HG02885 (cell line): ENCODE data around the gene ACAA1.

Experiments
- ATAC-seq: cut with Tn5 transposase; IDR thresholded peaks from one replicate; pipeline ENCODE4 v1.9.1; 2021; ENCODE audit warnings: mild to moderate bottlenecking; ENCODE audit not compliant: unreplicated experiment, poor library complexity

Gene ACAA1

DNA sequence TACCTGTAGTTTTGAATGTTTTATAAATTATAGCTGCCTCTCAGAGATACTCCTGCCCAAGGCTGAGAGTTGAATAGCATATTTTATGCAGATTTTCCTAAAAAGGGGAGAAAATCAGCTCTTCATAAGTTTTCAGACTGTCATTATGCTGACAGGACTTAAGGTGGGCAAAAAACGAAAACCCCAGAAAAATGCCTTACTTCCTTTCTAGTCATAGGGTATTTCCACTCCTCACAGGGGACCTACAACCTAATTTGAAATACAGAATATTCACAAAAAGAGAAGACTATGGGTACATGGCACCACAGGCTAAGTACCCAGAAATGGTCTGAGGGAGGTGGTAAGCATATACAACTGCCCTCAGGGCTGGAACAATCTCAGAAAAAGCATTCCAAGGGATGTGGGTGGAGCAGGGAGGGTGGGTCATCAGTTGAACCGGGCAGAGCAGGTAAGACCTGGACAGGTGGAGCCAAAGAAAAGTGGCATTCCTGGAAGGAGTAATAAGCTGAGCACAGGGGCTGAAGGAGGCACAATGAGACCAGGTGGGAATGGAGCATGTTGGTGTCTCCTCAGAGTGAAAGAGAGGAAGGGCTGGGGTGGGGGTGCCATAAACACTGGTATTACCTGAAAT is 17.8 kb upstream of the ACAA1 start:
- ATAC-seq, result no peak

DNA sequence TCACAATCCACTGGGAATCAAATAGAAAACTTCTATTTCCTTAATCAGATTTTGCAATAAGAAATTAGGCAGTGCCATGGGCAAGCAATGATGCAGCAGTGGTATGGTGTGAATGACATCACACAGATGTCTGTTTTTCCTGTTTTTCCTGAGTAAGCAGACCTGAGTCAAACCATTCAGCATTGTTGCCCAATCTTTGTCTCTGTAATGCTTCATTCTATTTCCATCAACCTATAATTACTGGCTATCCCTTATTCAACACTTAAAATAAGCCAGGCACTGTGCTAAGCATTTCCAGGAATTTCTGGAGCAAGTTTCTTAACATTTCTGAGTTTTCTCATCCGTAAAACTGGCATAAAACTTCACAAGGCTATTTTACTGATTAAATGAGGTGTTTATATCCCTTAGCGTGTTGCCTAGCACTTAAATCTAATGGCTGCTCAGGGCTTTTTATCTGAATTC is 17.1 kb upstream of the ACAA1 start:
- ATAC-seq, result no peak

DNA sequence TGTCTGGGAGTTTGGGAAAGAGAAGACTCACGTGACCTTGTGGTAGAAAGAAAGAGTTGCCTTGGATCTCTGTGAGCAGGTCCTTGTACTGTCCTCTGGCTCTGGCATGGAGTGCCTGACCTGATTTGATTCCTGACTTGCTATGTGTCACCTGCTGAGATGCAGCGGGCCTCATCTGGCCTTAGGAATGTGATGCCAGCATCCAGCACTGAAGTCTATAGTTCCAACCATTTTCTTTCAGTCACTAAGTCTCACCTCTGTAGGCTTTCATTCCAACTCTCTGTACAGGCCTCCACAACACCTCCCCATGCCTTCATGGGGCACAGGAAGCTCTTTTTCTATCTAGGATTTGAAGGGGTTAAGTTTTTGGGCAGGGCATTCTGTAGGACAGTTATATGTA is 16.3 kb upstream of the ACAA1 start:
- no peak for ATAC-seq

DNA sequence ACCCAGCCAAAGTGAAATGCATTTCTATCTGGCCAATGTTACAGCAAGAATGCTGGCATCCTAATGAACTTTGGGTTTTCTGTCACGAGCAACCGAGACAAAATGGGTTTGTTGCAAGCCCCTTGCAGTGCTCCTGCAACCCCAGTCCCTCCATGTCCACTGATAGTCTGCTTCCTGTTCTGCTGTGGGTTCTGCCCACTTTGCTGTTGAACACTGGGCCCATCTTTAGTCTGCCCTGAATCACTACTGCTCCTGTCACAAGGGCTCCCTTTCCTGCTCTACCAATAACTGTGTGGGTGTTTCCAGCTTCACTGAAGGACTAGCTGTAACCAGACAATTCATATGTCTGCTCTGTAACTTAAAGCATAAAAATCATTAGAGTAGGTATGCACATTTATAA is 15.7 kb upstream of the ACAA1 start:
- no peak for ATAC-seq

GRCh38 chr3:38151667-38152265 is 14.8 kb upstream of the ACAA1 start:
- no peak for ATAC-seq

GRCh38 chr3:38150780-38151528 is 14.0 kb upstream of the ACAA1 start:
- ATAC-seq, result no peak

- ATAC-seq, result no peak
These were observed 12.8 kb upstream of the ACAA1 start for GRCh38 chr3:38149708-38150107.

DNA sequence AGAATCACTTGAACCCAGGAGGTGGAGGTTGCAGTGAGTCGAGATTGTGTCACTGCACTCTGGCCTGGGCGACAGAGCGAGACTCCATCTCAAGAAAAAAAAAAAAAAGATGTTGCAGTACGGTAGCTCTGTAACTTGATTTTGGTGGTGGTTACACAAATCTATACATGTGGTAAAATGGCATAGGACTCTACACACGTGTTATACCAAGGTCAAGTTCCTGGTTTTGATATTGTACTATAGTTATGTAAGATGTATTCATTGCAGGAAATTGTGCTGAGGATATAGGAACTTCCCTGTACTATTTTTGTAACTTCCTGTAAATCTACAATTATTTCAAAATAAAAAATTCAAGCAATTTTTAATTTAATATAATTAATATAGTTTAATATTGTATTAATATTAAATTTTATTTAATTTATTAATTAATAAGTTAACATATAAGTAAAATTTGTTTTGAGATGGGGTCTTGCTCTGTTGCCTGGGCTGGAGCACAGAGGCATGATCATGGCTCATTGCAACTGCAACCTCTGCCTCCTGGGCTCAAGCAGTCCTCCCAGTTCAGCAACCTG is 11.5 kb upstream of the ACAA1 start:
- no peak for ATAC-seq

DNA sequence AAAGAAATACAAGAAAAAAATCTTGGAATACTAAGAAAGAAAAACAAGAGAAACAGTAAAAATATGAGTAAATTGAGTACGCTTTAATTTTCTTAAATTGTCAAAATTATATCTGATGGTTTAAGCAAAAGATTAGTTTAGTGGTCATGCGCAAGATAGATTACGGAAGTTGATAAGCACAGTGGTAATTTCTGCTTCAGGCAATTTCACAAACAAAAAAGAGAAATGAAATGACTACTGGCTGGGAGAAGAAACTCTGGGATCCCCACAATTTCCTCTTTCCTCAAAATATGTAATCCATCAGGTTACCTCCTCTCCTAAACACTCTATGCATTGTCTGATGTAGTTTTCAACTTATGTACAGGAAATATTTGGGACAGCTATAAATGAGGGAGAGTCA is 10.5 kb upstream of the ACAA1 start:
- no peak for ATAC-seq

DNA sequence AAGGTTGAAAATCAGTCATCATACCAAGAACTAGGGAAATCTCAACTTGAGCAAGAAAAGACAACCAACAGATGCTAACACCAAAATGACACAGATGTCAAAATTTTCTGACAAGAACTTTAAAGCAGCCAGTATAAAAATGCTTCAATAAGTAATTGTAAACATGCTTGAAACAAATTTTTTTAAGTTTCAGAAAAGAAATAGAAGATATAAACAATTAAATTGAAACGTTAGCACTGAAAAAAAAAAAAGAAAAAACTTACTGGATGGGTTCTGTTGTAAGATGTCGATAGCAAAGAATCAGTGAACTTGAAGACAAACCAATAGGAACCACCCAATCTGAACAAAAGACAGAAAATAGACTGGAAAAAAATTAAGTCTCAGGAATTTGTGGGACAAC is 9.6 kb upstream of the ACAA1 start:
- ATAC-seq, result no peak

GRCh38 chr3:38143511-38143910 is 6.6 kb upstream of the ACAA1 start:
- no peak for ATAC-seq

DNA sequence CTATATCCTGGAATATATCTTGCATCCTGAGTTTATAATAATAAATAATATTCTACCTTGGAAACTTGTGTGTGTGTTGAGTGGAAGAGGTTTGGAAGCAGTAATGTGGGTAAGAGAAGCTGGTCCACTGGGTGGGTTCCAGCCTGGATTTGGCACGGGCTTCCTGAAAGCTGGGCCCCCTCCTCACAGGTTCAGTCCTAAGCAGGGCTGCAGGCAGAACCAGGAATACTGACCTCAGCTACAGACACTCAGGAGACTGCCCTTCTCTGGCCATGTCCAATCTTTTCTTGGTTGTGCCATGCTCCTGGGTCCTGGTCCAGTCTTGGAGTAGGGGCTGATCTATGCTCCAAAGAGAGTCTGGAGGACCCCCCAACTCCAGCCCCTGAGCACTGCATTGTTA is 6.0 kb upstream of the ACAA1 start:
- ATAC-seq, result no peak

GRCh38 chr3:38141952-38142273 is 5.0 kb upstream of the ACAA1 start:
- no peak for ATAC-seq

DNA sequence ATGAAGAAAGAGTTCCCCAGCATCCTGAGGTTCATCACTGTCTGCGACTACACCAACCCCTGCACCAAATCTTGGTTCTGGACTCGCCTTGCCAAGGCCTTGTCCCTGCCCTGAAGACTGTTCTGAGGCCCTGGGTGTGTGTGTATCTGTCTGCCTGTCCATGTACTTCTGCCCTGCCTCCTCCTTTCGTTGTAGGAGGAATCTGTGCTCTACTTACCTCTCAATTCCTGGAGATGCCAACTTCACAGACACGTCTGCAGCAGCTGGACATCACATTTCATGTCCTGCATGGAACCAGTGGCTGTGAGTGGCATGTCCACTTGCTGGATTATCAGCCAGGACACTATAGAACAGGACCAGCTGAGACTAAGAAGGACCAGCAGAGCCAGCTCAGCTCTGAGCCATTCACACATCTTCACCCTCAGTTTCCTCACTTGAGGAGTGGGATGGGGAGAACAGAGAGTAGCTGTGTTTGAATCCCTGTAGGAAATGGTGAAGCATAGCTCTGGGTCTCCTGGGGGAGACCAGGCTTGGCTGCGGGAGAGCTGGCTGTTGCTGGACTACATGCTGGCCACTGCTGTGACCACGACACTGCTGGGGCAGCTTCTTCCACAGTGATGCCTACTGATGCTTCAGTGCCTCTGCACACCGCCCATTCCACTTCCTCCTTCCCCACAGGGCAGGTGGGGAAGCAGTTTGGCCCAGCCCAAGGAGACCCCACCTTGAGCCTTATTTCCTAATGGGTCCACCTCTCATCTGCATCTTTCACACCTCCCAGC is 4.4 kb upstream of the ACAA1 start:
- ATAC-seq, result no peak

- ATAC-seq, result no peak
These were observed 3.6 kb upstream of the ACAA1 start for GRCh38 chr3:38140326-38141172.

- ATAC-seq, result no peak
These were observed 2.7 kb upstream of the ACAA1 start for GRCh38 chr3:38139652-38140051.

DNA sequence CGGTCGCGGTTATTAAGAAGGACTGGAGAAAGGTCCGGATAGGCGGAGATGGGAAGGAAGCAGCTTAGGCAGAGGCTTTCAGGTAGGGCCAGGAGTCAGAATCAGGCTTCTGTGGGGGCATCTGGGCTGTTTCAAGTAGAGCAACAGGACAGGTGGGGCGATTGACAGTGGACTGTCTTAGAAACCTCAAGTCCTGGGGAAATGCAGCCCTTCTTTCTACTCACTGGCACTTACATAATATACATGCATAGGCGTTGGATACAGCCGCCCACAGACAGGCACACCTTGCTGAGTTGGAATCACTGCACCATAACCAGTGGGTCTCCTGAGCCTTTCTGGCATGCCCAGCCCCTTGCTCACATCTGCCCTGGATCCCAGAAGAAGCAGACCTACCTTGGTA is 2.3 kb upstream of the ACAA1 start:
- no peak for ATAC-seq

DNA sequence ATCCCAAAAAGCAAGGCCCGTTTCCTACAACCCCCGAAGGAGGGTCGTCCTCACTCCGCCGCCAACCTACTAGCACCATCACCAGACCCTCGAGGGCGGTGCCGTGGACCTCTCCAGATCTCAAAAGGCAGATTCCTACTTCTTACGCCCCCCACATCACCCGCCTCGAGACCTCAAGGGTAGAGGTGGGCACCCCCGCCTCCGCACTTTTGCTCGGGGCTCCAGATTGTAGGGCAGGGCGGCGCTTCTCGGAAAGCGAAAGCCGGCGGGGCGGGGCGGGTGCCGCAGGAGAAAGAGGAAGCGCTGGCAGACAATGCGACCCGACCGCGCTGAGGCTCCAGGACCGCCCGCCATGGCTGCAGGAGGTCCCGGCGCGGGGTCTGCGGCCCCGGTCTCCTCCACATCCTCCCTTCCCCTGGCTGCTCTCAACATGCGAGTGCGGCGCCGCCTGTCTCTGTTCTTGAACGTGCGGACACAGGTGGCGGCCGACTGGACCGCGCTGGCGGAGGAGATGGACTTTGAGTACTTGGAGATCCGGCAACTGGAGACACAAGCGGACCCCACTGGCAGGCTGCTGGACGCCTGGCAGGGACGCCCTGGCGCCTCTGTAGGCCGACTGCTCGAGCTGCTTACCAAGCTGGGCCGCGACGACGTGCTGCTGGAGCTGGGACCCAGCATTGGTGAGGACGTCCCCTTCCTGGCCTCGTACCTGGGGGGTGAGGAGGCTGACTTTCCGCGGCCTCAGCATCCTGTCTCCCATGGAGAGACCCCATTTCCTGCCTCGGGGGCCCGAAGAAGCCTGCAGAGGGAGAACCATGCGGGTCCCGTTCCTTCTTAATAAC is 1.6 kb upstream of the ACAA1 start, which contains the start of gene MYD88:
MYD88 (plus strand) TSS at position 313 of the 842 bp plus-strand sequence; CDS start at position 353, 40 bp downstream.
- ATAC-seq, result peak; percentile 40
